Measurements from ENCODE around the gene MBNL2. TPM values are rescaled to one million over a fixed set of nuclear protein-coding genes. Genes with fewer than 3 reads are reported as not detected.

Gene MBNL2
- total and polyA plus RNA-seq, 4 donors, result 26.9 to 101 (median 48.4) TPM

- DNase-seq (ENCODE audit: low read depth in 4 of 6, low spot score in 6 of 6), result no peak
- no peaks in the 10 kb centered on the region for H3K36me3 ChIP-seq (ENCODE audit: control insufficient read depth, insufficient read depth, low read length)
- no peak overlapping the region for H3K4me3 ChIP-seq (ENCODE audit: low read depth, low read length)
- no peak overlapping the region for H3K27ac ChIP-seq (ENCODE audit: low read depth, low read length)
- no peaks in the 10 kb centered on the region for H3K27me3 ChIP-seq (ENCODE audit: control insufficient read depth, insufficient read depth, low read length)
- peaks cover 3% of the 10 kb centered on the region for H3K4me1 ChIP-seq (ENCODE audit: control insufficient read depth, insufficient read depth, low read length)
- no peaks in the 10 kb centered on the region for H3K9me3 ChIP-seq (ENCODE audit: control insufficient read depth, insufficient read depth, low read length)
These were observed 91.6 kb downstream of the MBNL2 start for GRCh38 chr13:97313551-97314260.

GRCh38 chr13:97316390-97316789 is 94.3 kb downstream of the MBNL2 start:
- Histone ChIP-seq H3K27me3 (ENCODE audit: control insufficient read depth, insufficient read depth, low read length) (no peaks in the 10 kb centered on the region), H3K36me3 (ENCODE audit: control insufficient read depth, insufficient read depth, low read length) (no peaks in the 10 kb centered on the region), H3K4me1 (ENCODE audit: control insufficient read depth, insufficient read depth, low read length) (peaks cover 9% of the 10 kb centered on the region), H3K27ac (ENCODE audit: low read depth, low read length) (no peak overlapping the region), H3K9me3 (ENCODE audit: control insufficient read depth, insufficient read depth, low read length) (no peaks in the 10 kb centered on the region), H3K4me3 (ENCODE audit: low read depth, low read length) (no peak overlapping the region)
- DNase-seq (ENCODE audit: low read depth in 4 of 6, low spot score in 6 of 6), result no peak
- 89% methylated on average over 2 of the region's 2 CpGs for WGBS (ENCODE audit: insufficient coverage)

GRCh38 chr13:97317933-97318332 is 95.8 kb downstream of the MBNL2 start:
- Histone ChIP-seq H3K4me3 (ENCODE audit: low read depth, low read length) (no peak overlapping the region), H3K27ac (ENCODE audit: low read depth, low read length) (no peak overlapping the region), H3K9me3 (ENCODE audit: control insufficient read depth, insufficient read depth, low read length) (no peaks in the 10 kb centered on the region), H3K27me3 (ENCODE audit: control insufficient read depth, insufficient read depth, low read length) (no peaks in the 10 kb centered on the region), H3K36me3 (ENCODE audit: control insufficient read depth, insufficient read depth, low read length) (no peaks in the 10 kb centered on the region), H3K4me1 (ENCODE audit: control insufficient read depth, insufficient read depth, low read length) (peaks cover 9% of the 10 kb centered on the region)
- DNase-seq (ENCODE audit: low read depth in 4 of 6, low spot score in 6 of 6), result no peak
- no CpG with 5 or more reads among the region's 1 CpG for WGBS (ENCODE audit: insufficient coverage)

- WGBS (ENCODE audit: insufficient coverage), result 83% methylated on average over 2 of the region's 2 CpGs
- Histone ChIP-seq H3K9me3 (ENCODE audit: control insufficient read depth, insufficient read depth, low read length) (no peaks in the 10 kb centered on the region), H3K4me1 (ENCODE audit: control insufficient read depth, insufficient read depth, low read length) (peaks cover 9% of the 10 kb centered on the region), H3K27ac (ENCODE audit: low read depth, low read length) (no peak overlapping the region), H3K27me3 (ENCODE audit: control insufficient read depth, insufficient read depth, low read length) (no peaks in the 10 kb centered on the region), H3K4me3 (ENCODE audit: low read depth, low read length) (no peak overlapping the region), H3K36me3 (ENCODE audit: control insufficient read depth, insufficient read depth, low read length) (no peaks in the 10 kb centered on the region)
- no peak for DNase-seq (ENCODE audit: low read depth in 4 of 6, low spot score in 6 of 6)
These were observed 96.4 kb downstream of the MBNL2 start for GRCh38 chr13:97318532-97318931.

GRCh38 chr13:97319113-97319720 is 97.1 kb downstream of the MBNL2 start:
- no peaks in the 10 kb centered on the region for H3K9me3 ChIP-seq (ENCODE audit: control insufficient read depth, insufficient read depth, low read length)
- no peaks in the 10 kb centered on the region for H3K27me3 ChIP-seq (ENCODE audit: control insufficient read depth, insufficient read depth, low read length)
- DNase-seq (ENCODE audit: low read depth in 4 of 6, low spot score in 6 of 6), result no peak
- no peak overlapping the region for H3K27ac ChIP-seq (ENCODE audit: low read depth, low read length)
- WGBS (ENCODE audit: insufficient coverage), result 70% methylated on average over 7 of the region's 9 CpGs
- peaks cover 9% of the 10 kb centered on the region for H3K4me1 ChIP-seq (ENCODE audit: control insufficient read depth, insufficient read depth, low read length)
- no peak overlapping the region for H3K4me3 ChIP-seq (ENCODE audit: low read depth, low read length)
- no peaks in the 10 kb centered on the region for H3K36me3 ChIP-seq (ENCODE audit: control insufficient read depth, insufficient read depth, low read length)

GRCh38 chr13:97321101-97321500 is 99.0 kb downstream of the MBNL2 start:
- 60% methylated on average over 1 of the region's 2 CpGs for WGBS (ENCODE audit: insufficient coverage)
- Histone ChIP-seq H3K27ac (ENCODE audit: low read depth, low read length) (no peak overlapping the region), H3K4me1 (ENCODE audit: control insufficient read depth, insufficient read depth, low read length) (peaks cover 9% of the 10 kb centered on the region)

GRCh38 chr13:97321616-97322321 is 99.6 kb downstream of the MBNL2 start:
- Histone ChIP-seq H3K4me3 (ENCODE audit: low read depth, low read length) (no peak overlapping the region), H3K27ac (ENCODE audit: low read depth, low read length) (no peak overlapping the region), H3K27me3 (ENCODE audit: control insufficient read depth, insufficient read depth, low read length) (no peaks in the 10 kb centered on the region), H3K9me3 (ENCODE audit: control insufficient read depth, insufficient read depth, low read length) (no peaks in the 10 kb centered on the region), H3K4me1 (ENCODE audit: control insufficient read depth, insufficient read depth, low read length) (peaks cover 7% of the 10 kb centered on the region), H3K36me3 (ENCODE audit: control insufficient read depth, insufficient read depth, low read length) (no peaks in the 10 kb centered on the region)
- 91% methylated on average over 5 of the region's 7 CpGs for WGBS (ENCODE audit: insufficient coverage)
- no peak for DNase-seq (ENCODE audit: low read depth in 4 of 6, low spot score in 6 of 6)

More at GRCh38 chr13:97321101-97321500, 99.0 kb downstream of the MBNL2 start:
- H3K27me3 ChIP-seq (ENCODE audit: control insufficient read depth, insufficient read depth, low read length), result no peaks in the 10 kb centered on the region
- no peaks in the 10 kb centered on the region for H3K36me3 ChIP-seq (ENCODE audit: control insufficient read depth, insufficient read depth, low read length)
- no peak for DNase-seq (ENCODE audit: low read depth in 4 of 6, low spot score in 6 of 6)
- H3K9me3 ChIP-seq (ENCODE audit: control insufficient read depth, insufficient read depth, low read length), result no peaks in the 10 kb centered on the region
- no peak overlapping the region for H3K4me3 ChIP-seq (ENCODE audit: low read depth, low read length)

GRCh38 chr13:97322740-97323342 is 100.7 kb downstream of the MBNL2 start:
- H3K36me3 ChIP-seq (ENCODE audit: control insufficient read depth, insufficient read depth, low read length), result no peaks in the 10 kb centered on the region
- DNase-seq (ENCODE audit: low read depth in 4 of 6, low spot score in 6 of 6), result no peak
- peaks cover 7% of the 10 kb centered on the region for H3K4me1 ChIP-seq (ENCODE audit: control insufficient read depth, insufficient read depth, low read length)
- no CpG with 5 or more reads among the region's 3 CpGs for WGBS (ENCODE audit: insufficient coverage)
- H3K9me3 ChIP-seq (ENCODE audit: control insufficient read depth, insufficient read depth, low read length), result no peaks in the 10 kb centered on the region
- H3K27ac ChIP-seq (ENCODE audit: low read depth, low read length), result no peak overlapping the region
- H3K27me3 ChIP-seq (ENCODE audit: control insufficient read depth, insufficient read depth, low read length), result no peaks in the 10 kb centered on the region
- H3K4me3 ChIP-seq (ENCODE audit: low read depth, low read length), result no peak overlapping the region

- H3K4me1 ChIP-seq (ENCODE audit: control insufficient read depth, insufficient read depth, low read length), result peaks cover 8% of the 10 kb centered on the region
- 95% methylated on average over 4 of the region's 5 CpGs for WGBS (ENCODE audit: insufficient coverage)
These were observed 102.0 kb downstream of the MBNL2 start for GRCh38 chr13:97324115-97324514.

More at GRCh38 chr13:97324115-97324514, 102.0 kb downstream of the MBNL2 start:
- no peak overlapping the region for H3K4me3 ChIP-seq (ENCODE audit: low read depth, low read length)
- no peaks in the 10 kb centered on the region for H3K9me3 ChIP-seq (ENCODE audit: control insufficient read depth, insufficient read depth, low read length)
- no peaks in the 10 kb centered on the region for H3K36me3 ChIP-seq (ENCODE audit: control insufficient read depth, insufficient read depth, low read length)
- DNase-seq (ENCODE audit: low read depth in 4 of 6, low spot score in 6 of 6), result no peak
- H3K27ac ChIP-seq (ENCODE audit: low read depth, low read length), result no peak overlapping the region
- H3K27me3 ChIP-seq (ENCODE audit: control insufficient read depth, insufficient read depth, low read length), result no peaks in the 10 kb centered on the region
